ENCODE measurements around the gene SMIM38.
"Not testable (repeated sequence)": the region's sequence is repeated elsewhere in the genome, so short reads cannot be mapped to it uniquely, and the experiment has no call there.

Gene SMIM38

GRCh38 chr11:69121021-69121420 is 34.7 kb upstream of the SMIM38 start:
- in situ Hi-C loops (cut with MboI; ENCODE audit: low sequenced_read_pairs) = loop anchor here (25.0 kb wide), 1 partner anchor 766 kb away; no protein-coding TSS in a partner anchor

- in situ Hi-C loops (cut with MboI; ENCODE audit: low sequenced_read_pairs) = loop anchor here (25.0 kb wide), 1 partner anchor 766 kb away; no protein-coding TSS in a partner anchor
Measured at GRCh38 chr11:69121621-69122325, 34.0 kb upstream of the SMIM38 start.

- in situ Hi-C loops (cut with MboI; ENCODE audit: low sequenced_read_pairs) = loop anchor here (25.0 kb wide), 1 partner anchor 765 kb away; no protein-coding TSS in a partner anchor
Measured at GRCh38 chr11:69122326-69122629, 33.5 kb upstream of the SMIM38 start.

- in situ Hi-C loops (cut with MboI; ENCODE audit: low sequenced_read_pairs) = loop anchor here (25.0 kb wide), 1 partner anchor 764 kb away; no protein-coding TSS in a partner anchor
Measured at GRCh38 chr11:69122630-69123431, 32.9 kb upstream of the SMIM38 start.

DNA sequence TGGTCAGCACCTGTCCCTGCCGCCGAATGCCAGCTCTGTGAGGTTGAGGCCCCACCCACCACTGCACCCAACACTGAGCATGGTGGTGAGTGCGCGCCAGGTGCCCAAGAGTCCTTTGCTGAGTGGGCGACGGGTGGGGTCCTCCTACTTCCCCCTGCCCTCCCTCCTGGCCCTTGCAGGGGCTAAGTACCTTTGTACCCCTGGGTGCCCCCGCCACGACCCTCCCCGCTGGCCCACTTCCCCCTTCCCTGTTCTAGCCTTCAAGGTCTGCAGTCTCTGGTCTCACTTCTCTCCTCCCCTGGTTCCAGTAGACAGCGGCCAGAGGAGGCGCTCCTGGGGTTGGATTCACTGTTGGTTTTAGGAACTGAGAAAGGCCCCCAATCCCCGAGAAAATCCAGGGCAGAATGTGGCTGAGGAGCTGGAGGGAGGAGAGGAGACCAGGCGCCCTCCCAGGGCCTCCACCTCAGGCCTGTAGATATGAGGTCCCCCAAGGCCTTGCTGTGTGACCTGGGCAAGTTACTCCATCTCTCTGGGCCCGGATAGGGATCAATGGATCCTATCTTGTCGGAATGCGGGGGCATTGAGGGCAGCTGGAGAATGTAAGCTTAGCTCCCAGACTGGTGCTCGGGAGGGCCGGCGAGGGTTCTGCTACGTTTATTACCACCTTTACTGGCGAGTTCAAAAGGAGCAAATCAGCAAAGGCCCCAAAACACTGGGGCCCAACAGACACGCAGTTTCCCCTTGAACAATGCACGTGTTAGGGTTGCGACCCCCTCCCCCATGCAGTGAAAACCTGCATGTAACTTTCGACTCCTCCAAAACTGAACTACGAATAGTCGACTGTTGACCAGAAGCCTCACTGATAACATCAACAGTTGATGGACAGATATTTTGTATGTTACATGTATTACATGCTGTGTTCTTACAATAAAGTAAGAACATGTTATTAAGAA is 31.9 kb upstream of the SMIM38 start:
- in situ Hi-C loops (cut with MboI; ENCODE audit: low sequenced_read_pairs) = loop anchor here (25.0 kb wide), 1 partner anchor 763 kb away; no protein-coding TSS in a partner anchor

DNA sequence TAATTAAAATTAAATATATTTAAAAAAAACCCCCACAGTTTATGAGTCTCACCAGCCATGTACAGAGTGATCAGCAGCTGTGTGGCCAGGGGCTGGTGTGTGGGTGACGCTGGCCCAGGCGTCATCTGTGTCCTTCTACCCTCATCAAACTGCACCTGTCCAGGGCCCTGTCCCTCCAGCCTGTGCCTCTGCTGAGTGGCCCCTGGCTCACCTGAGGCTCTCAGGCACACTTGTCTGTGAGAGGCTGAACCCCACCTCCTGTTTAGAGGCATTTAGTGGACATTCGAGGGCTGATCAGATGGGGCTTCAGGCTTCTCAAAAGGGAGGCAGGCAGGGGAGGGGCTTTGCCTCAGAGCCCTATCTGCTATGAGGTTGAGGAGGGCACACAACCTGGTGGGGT is 29.9 kb upstream of the SMIM38 start:
- in situ Hi-C loops (cut with MboI; ENCODE audit: low sequenced_read_pairs) = no loop called here

GRCh38 chr11:69126286-69126685 is 29.4 kb upstream of the SMIM38 start:
- in situ Hi-C loops (cut with MboI; ENCODE audit: low sequenced_read_pairs) = no loop called here

DNA sequence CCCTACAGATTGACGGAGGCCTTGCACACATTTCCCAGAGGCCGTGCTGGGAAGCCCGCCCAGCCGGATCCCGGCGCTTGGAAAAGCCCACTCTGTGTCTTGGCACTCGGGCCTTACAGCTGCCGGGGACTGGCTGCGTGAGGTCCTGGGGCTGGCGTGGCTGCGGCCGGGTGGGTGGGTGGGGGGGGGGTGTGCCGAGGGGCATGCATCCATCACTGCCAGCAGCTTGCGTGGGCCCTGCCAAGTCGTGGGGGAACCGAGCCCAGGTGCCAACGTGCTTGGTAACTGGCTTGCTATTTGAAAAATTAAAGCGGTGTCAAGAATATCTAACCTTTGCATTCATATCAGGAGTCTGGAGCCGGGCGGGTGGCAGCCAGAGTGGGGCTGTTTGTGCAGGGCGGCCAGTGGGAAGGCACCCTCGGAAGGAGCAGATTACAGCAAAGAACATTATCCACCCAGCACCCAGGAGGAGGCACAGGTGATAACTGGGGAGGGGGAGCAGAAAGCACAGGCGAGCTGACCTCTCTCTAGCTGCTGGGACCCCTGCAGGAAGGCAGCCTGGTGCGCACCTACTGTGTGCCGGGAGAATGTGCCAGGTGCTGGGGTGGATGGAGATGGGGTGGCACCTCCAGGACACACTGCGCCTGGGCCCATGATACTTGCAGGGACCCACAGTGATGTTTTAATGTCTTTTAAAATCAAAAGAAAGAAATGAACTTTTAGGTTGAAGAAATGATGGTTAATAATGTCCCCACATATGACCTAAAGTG is 28.5 kb upstream of the SMIM38 start:
- in situ Hi-C loops (cut with MboI; ENCODE audit: low sequenced_read_pairs) = no loop called here

- in situ Hi-C loops (cut with MboI; ENCODE audit: low sequenced_read_pairs) = no loop called here
Measured at GRCh38 chr11:69127884-69128283, 27.9 kb upstream of the SMIM38 start.

DNA sequence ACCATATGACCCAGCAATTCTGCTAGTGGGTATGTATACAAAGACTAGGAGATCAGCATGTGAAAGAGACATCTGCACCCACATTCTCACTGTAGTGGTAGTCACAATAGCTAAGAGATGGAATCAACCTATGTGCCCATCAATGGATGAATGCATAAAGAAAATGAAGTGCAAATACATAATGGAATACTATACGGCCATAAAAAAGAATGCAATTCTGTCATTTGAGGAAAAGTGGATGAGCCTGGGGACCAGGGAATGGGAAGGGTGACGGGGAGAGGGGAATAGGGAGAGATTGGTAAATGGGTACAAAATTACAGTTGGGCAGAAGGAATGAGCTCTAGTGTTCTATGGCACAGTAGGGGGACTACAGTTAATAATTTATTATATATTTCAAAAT is 26.7 kb upstream of the SMIM38 start:
- in situ Hi-C loops (cut with MboI; ENCODE audit: low sequenced_read_pairs) = no loop called here

GRCh38 chr11:69129647-69130046 is 26.1 kb upstream of the SMIM38 start:
- in situ Hi-C loops (cut with MboI; ENCODE audit: low sequenced_read_pairs) = no loop called here

DNA sequence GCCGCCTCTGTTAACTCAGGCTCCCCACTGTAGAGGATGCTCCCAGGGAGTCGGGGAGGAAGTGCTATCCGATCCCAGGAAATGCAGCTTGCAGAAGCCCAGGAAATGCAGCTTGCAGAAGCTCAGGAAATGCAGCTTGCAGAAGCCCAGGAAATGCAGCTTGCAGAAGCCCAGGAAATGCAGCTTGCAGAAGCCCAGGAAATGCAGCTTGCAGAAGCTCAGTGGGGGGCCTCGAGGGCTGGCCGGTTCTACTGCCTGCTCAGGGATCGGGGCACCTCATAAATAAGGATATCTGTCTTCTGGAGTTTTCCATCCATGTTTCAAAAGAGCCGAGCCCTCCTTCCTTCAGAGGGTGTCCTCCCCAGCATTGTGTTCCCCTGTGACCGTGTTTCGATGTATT is 25.1 kb upstream of the SMIM38 start:
- in situ Hi-C loops (cut with MboI; ENCODE audit: low sequenced_read_pairs) = no loop called here

GRCh38 chr11:69131121-69131566 is 24.6 kb upstream of the SMIM38 start:
- in situ Hi-C loops (cut with MboI; ENCODE audit: low sequenced_read_pairs) = no loop called here

- in situ Hi-C loops (cut with MboI; ENCODE audit: low sequenced_read_pairs) = no loop called here
Measured at GRCh38 chr11:69131644-69132300, 24.0 kb upstream of the SMIM38 start.

GRCh38 chr11:69132301-69132670 is 23.4 kb upstream of the SMIM38 start:
- in situ Hi-C loops (cut with MboI; ENCODE audit: low sequenced_read_pairs) = no loop called here

- in situ Hi-C loops (cut with MboI; ENCODE audit: low sequenced_read_pairs) = no loop called here
Measured at GRCh38 chr11:69133251-69133650, 22.5 kb upstream of the SMIM38 start.

DNA sequence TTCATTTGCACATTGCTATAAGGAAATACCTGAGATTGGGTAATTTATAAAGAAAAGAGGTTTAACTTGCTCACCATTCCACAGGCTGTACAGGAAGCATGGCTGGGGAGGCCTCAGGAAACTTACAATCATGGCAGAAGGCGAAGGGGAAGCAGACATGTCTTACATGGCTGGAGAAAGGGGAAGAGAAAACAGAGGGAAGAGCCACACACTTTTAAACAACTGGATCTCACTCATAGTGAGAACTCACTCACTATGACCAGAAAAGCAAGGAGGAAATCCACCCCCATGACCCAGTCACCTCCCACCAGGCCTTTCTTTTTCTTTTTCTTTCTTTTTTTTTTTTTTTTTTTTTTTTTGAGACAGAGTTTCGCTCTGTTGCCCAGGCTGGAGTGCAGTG is 21.6 kb upstream of the SMIM38 start:
- in situ Hi-C loops (cut with MboI; ENCODE audit: low sequenced_read_pairs) = not testable (repeated sequence)

DNA sequence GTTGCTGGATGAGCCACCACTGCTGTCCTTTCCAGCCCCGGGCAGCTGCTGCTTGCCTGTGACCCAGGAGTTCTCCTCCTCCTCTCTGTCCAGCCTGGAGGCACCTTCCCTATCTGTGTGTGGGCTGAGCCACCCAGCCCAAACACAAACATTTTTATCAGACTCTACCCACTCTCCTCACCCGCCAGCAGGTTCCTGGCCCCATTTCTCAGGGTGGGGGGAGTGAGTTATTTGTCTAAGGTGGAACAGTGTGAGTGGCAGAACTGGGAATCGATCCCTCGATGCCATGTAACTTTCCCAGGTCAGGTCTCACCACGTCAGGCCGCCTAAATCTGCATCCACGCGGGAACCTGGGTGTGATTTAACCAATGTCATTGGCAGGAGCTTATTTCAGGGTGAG is 20.8 kb upstream of the SMIM38 start:
- in situ Hi-C loops (cut with MboI; ENCODE audit: low sequenced_read_pairs) = no loop called here

DNA sequence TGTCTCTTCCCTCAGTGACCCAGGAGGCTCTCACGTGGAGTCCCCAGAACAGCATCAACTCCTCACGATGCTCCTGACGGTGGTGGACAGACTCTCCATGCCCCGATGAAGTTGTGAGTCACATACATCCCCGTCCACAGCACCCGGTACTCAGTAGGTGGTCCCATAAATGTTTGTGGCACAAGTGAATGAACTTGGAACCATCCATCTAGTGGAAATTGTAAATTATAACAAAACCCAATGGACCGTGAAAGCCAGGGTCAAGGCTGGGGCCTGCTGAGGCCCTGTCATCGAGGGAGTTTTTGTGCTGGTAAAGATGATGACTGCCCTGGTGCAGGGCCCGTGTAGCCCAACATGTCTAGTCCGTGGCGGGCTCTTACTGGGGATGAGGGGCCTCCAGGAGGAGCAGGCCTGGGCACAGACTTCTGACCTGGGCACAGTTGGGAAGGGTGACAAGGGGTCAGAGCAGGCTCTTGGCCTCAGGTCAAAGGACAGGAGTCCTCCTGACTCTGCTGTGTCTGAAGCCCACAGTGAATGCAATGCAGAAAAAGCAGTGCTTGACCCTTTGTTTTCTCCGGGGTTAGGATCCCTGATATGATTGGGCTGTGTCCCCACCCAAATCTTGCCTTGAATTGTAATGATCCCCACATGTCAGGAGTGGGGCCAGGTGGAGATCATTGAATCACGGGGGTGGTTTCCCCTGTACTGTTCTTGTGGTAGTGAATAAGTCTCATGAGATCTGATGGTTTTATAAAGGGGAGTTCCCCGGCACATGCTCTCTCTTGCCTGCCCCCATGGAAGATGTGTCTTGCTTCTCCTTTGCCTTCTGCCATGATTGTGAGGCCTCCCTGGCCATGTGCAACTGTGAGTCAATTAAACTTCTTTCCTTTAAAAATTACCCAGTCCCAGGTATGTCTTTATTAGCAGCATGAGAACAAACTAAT is 20.0 kb upstream of the SMIM38 start:
- in situ Hi-C loops (cut with MboI; ENCODE audit: low sequenced_read_pairs) = no loop called here
